ENCODE data around the gene CSGALNACT2. TPM values are rescaled to one million over a fixed set of nuclear protein-coding genes. Genes with fewer than 3 reads are reported as not detected.

The CSGALNACT2 gene
- total and polyA plus RNA-seq, 2 donors (not counting 1 experiment from before 2014, with no cell fraction given): 10.9 to 24.0 TPM

DNA sequence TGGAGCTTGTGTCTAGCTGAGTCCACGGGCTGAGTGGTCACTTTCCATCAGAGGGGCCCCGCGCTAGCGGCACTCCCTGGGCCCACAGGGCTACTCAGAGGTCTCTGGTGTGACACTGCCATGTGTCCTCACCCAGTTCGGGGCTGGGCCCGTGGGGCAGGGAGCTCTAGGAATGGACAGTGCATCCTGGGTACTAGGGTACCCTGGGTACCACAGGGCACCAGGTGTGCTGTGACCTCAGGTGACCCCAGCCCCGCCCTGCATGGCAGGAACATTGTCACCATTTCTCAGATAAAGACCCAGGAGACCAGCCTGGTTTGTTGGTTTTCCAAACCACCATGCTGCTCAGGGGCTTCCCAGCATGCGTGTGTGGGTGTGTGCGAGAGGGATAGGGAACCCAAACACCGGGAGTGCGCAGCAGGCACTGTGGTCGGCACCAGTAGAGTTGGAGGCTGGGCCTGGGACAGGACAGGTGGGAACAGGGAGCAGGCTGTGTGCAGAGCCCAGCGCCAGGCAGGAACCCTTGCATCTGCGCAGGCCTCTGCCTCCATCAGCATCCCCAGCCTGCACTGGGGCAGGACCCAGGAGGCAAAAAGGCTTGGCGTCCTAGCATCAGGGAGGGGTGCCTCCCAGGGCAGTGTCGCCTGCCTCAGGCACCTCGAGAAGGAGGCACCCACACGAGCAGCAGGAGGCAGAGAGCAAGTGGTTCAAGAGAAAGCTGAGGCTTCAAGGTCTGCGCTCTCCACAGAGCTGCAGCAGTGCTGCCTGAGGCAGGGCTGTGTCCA, 19.4 kb upstream of the CSGALNACT2 start:
- no peaks in the 10 kb centered on the region for H3K27me3 Mint-ChIP-seq
- intact Hi-C loops (cut with micrococcal nuclease): no loop called here
- H3K36me3 ChIP-seq (replicated peaks in 1 of 2; ENCODE audit: control extremely low read depth in 1 of 2, control insufficient read depth in 1 of 2, extremely low read depth in 1 of 2, insufficient read depth in 2 of 2, low read length in 1 of 2): no peaks in the 10 kb centered on the region
- peaks cover 0 to 3% (median 0%) of the 10 kb centered on the region in 3 donors for H3K9me3 ChIP-seq (ENCODE audit: control extremely low read depth in 1 of 3, control insufficient read depth in 2 of 3, insufficient read depth in 1 of 3, low read length in 2 of 3)
- no peaks in the 10 kb centered on the region for H3K27me3 ChIP-seq (replicated peaks in 1 of 4; ENCODE audit: control extremely low read depth in 1 of 4, control insufficient read depth in 3 of 4, insufficient read depth in 4 of 4, low read length in 3 of 4)
- H3K79me2 ChIP-seq (ENCODE audit: control insufficient read depth, insufficient read depth, low read length): no peaks in the 10 kb centered on the region
- H3K9me3 Mint-ChIP-seq (ENCODE audit: insufficient read depth): no peaks in the 10 kb centered on the region
- ATAC-seq (ENCODE audit: low read depth) (no peak), DNase-seq (no peak)
- no peaks in the 10 kb centered on the region for H4K20me1 ChIP-seq (ENCODE audit: control insufficient read depth, insufficient read depth, low read length, poor library complexity, severe bottlenecking)
- H3K27ac Mint-ChIP-seq: peak overlapping the region; percentile 41
- ChIA-PET CTCF (no interaction called here), POLR2A (no interaction called here)
- peaks cover 23 to 31% of the 10 kb centered on the region in 2 donors for H3K4me1 ChIP-seq (ENCODE audit: control insufficient read depth in 2 of 2, insufficient read depth in 2 of 2, low read length in 2 of 2)
- no peak overlapping the region for H3K4me2 ChIP-seq (replicated peaks; ENCODE audit: low read depth, low read length, poor library complexity, severe bottlenecking)
- H3K27ac ChIP-seq (ENCODE audit: low read length in 2 of 2): no peak overlapping the region
- H3K4me3 ChIP-seq (ENCODE audit: control extremely low read depth in 1 of 5, extremely low read depth in 1 of 5, insufficient read depth in 1 of 5, low read depth in 2 of 5, low read length in 4 of 5): no peak overlapping the region
- H2AFZ ChIP-seq (ENCODE audit: insufficient read depth, low read depth, low read length, poor library complexity, severe bottlenecking): no peak overlapping the region
- no peak overlapping the region for H3K9ac ChIP-seq (ENCODE audit: low read length)
- H3K4me3 Mint-ChIP-seq: no peak overlapping the region
- H3K4me1 Mint-ChIP-seq: peaks cover 28% of the 10 kb centered on the region
- 89% methylated on average over 19 of the region's 19 CpGs for WGBS (ENCODE audit: insufficient coverage)
- TF ChIP-seq EZH2 (IDR thresholded peaks at IDR 0.05; ENCODE audit: borderline replicate concordance, insufficient read depth, low read depth, low read length, poor library complexity, severe bottlenecking): no peak
- TF ChIP-seq, protein P1, sequence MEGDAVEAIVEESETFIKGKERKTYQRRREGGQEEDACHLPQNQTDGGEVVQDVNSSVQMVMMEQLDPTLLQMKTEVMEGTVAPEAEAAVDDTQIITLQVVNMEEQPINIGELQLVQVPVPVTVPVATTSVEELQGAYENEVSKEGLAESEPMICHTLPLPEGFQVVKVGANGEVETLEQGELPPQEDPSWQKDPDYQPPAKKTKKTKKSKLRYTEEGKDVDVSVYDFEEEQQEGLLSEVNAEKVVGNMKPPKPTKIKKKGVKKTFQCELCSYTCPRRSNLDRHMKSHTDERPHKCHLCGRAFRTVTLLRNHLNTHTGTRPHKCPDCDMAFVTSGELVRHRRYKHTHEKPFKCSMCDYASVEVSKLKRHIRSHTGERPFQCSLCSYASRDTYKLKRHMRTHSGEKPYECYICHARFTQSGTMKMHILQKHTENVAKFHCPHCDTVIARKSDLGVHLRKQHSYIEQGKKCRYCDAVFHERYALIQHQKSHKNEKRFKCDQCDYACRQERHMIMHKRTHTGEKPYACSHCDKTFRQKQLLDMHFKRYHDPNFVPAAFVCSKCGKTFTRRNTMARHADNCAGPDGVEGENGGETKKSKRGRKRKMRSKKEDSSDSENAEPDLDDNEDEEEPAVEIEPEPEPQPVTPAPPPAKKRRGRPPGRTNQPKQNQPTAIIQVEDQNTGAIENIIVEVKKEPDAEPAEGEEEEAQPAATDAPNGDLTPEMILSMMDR (IDR thresholded peaks at IDR 0.05): no peak

Measured in B cell (primary cell).